Stimulated activated CD8-positive, alpha-beta memory T cell treated with anti-CD3 and anti-CD28 coated beads, Interleukin-12 subunit alpha, Interleukin-12 subunit beta, amount 100 ng/mL, for 24 hours (primary cell): Measurements from ENCODE around the gene SCAF11.

Experiments
- DNase-seq: peaks from one replicate; pipeline ENCODE4 v3.0.0-alpha.2; 2020; ENCODE audit errors: extremely low read depth

SCAF11 gene

DNA sequence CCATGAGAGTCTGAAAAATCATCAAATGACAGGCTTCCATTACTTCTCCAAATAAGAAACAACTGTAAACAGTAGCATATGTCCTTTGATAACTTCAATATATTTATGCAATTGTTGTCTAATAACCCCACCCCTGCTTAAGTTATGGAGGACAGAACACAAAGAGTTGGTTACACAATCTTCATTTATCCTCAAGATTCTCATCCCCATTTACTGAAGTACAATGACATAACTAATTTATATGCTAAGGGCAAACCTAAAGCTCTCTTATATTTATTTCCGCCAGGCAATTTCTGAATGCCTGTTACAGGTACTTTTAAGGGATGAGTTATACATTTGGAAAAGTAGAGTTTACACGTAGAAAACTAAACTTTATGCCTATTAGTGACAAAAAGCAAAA lies 12.3 kb downstream of the SCAF11 start:
- DNase-seq: no peak

DNA sequence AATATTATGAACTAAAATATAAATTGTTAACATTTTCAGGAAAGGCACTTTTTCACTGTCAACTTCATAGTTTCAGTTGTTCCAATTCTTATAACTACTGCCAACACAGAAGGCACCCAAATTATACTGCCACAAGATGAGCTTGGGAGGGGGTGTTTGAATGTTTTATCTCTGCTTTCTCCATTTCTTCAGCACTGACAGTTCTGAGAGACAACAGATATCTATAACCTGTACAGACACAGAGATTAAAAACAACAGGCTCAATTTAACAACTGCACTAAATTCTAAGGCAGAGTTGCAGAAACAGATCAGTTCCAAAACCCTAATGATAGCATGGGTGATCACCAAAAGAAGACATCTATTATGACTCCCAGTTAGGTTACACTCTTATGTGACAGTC lies 12.8 kb downstream of the SCAF11 start:
- DNase-seq: no peak

DNA sequence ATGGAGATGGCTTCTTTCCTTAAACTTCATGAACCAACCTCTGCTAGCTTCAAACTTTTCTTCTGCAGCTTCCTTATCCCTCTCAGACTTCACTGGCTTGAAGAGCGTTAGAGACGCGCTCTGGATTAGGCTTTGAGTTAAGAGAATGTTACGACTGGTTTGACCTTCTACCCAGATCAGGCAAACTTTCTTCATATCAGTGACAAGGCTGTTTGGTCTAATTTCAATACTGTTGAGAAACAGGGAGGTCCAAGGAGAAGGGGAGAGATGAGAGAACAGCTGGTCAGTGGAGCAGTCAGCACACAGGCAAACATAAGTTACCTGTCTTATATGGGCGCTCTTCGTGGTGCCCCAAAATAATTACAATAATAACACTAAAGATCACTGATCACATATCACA lies 14.9 kb downstream of the SCAF11 start:
- no peak for DNase-seq

DNA sequence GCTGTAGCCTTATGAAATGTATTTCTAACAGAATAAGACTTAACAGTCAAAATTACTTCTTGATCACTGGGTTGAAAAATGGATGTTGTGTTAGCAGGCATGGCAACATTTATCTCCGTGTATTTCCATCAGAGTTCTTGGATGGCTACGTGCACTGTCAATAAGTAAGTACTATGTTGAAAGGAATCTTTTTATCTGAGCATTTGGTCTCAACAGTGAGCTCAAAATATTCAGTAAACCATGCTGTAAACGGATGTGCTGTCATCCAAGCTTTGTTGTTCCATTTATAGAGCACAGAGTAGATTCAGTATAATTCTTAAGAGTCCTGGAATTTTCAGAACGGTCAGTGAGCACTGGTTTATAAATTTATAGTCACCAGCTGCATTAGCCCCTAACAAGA lies 15.5 kb downstream of the SCAF11 start:
- no peak for DNase-seq

DNA sequence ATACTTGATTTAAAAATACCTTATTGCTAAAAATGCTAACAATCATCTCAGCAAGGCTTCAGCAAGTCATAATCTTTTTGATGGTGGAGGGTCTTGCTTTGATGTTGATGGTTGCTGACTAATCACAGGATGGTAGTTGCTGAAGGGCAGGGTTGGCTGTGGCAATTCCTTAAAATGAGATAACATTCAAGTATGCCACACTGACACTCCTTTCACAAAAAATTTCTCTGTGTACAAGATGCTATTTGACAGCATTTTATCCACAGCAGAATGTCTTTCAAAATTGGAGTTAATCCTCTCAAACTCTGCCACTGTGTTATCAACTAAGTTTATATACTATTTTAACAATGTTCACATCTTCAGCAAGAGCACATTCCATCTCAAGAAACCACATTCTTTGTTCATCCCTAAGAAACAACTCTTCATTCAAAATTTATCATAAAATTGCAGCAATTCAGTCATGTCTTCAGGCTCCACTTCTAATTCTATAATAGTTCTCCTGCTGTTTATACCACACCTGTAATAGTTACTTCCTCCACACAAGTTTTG lies 16.1 kb downstream of the SCAF11 start:
- DNase-seq: no peak

DNA sequence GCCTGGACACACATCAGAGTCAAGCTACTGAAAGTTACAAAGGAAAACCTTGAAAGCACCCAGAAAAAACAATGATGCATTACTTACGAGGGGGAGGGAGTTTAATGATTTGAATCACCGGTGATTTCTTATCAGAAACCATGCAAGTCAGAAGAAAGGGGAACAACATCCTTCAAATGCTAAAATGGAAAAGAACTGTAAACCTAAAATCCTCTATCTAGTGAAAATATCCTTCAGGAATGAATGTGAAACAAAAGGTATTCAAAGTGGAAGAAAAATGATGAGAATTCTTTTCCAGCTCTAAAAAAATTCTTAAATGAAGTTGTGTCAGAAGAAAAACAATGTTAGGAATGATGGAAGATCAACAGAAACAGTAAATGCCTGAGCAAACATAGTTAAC lies 16.8 kb downstream of the SCAF11 start:
- DNase-seq: no peak

DNA sequence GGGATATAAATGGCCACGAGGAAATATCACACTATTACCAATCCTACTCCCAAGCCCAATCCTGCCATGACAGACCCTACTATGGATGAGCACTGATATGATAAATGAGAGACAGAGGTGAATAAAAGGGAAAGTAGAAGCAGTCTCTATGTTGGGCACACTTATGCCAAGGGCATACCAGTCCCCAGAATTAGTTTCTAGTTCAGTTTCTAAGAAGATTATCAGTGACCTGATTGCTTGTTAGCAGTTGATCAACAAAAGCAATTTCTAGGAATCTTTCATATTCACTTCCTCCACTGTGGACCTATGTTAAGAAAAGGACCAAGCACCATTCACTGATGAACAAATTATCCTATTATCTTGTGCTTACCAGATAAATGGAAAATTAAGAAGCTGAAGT lies 20.0 kb downstream of the SCAF11 start:
- no peak for DNase-seq

DNA sequence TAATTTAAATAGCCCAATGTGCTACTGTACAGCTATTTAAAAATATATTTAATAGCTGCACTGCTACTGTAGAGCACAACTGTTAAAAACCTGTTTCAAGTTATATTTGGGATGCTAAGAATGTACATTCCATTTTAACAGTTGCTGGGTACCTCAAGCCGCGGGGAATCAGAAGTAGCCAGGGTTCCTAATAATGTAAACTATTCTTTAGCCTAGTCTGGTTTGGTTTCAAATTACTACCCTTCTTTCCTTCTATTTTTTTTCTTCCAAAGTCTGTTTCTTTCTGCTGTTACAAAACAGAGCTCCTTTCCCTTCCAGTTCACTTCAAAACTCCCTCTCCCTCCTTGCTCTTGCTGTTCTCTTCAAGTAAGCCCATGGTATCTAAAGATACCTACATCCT lies 21.3 kb downstream of the SCAF11 start:
- DNase-seq: no peak

DNA sequence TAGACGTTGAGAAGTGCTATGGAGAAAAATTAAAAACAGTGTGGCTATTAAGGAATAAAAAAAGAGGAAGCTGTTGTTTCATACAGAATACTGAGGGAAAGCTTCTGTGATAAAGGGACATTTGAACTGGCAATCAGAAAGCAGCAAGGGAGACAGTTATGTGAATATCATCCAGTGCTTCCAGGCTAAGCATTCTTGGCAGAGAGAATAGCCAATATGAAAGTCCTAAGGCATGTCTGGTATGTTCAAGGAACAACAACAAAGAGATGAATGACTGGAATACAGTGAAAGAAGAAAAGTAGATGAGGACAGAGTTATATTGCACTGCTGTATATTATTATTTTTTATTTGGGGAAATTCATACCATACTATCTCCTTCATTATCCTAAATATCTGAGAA lies 23.9 kb downstream of the SCAF11 start:
- DNase-seq: no peak

DNA sequence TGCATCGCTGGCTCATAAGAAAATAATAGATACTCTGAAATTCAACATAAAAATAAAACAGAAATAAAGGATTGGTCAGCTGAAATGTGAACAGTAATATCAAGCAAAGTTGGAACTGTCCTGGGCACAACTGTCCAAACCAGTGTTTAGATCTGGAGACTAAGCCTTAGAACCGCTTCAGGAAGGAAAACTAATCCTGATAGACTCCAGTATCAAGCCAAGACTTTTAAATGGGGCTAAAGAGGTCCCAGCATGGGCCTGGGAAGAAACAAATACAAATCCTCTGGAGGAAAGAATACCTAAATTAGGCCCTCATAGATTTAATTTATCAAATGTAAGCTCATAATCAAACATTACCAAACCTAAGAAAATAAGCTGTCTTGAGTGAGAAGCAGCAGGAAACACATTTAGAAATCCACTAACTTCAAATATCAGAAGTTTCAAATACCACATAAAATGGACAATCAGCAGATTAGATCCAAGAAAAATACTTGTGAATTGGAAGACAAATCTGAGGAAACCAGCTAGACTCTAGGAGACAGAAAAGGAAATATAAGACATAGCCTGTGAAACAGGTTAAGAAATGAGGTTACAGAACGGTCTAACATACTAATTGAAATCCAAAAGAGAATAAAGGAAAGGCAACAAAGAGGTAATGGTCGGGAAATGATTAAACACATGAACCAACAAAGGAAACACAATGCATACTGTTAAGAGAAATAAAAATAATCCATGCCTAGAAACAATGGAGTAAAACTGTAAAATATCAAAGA lies 27.6 kb downstream of the SCAF11 start:
- no peak for DNase-seq

DNA sequence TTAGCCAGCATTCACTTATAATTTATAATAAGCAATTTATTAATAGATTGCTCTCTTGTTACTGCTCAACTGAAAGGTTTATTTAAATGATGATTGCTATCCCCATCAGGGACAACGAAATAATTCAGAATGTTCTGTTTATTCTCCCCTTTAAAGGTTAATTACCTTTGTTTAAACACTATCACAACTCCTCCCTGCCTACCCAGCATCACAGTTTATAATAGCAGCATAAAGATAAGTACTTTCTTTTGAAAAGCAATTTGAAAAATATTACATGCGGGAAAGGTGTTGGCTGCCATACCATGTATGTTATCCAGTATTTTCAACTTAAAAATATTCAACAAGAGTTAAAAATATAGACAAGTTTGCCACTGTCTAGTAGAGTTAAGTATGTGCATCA lies 30.6 kb downstream of the SCAF11 start:
- no peak for DNase-seq

DNA sequence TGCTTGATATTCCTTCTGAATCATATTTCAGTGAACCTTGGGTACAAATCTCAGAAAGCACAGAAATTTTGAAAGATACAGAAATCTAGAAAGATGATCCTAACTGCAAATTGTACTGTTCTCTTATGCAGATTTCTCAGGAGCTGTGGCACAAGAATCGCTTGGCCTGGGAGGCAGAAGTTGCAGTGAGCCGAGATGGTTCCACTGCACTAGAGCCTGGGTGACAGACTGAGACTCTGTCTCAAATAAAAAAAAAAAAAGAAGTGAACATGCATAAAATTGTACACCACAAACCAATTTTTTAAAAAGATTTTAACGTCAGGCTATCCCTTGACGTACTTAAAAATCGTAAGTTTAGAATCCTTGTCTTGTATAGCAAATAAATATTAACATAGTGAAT lies 31.3 kb downstream of the SCAF11 start:
- no peak for DNase-seq

DNA sequence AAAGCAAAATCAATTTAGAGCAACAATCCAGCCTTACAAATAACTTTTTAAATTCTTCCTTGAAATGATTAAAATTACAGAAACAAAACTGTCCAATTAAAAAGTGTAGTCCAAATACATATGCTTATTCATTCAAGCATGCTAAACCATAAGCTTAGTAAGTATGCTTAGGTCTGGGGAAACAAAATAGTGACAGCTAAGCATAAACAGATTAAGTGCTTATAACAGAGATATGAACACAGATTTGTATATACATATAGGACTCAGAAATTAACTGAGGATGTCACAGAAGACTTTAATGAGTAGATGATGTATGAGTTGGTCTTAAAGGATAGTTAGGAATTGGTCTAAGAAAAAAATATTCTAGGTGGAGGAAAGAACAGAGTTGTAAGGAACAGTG lies 41.8 kb downstream of the SCAF11 start:
- no peak for DNase-seq

DNA sequence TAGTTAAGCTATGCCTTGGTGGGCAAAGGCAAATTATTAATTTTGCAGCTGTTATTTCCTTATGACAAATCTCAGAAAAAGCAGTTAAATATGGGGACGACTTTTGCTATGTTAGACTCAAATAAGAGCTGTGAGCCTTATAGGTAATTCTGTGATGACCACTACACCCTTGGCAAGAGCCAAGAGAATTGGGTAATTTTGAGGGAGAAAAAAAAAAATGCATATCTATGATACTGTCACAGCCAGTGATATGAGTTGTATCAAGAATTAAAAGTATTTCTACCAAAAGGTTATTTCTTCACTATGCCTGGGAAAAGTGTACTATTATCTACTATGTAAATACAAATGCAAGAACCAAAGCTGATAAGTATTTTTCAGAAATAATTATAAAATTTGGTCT lies 43.9 kb downstream of the SCAF11 start:
- DNase-seq: no peak

DNA sequence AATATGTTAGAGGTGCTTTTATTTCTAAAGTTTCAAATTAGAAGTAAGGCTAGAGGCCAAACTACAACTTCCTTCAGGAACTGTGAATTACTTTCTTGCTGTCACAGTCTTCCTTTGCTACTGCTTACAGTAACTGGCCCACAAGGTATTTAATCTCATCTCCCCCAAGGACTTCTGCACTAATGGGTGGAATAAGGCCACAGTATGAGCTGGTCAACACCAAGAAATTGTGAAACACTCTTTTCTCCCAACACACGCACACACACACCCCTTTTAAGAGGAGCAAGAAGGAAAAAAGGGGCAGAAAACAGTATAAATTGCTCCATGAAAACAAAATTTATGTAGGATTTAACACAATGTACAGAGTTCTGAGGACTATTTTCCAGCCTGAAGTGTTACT lies 45.6 kb downstream of the SCAF11 start:
- no peak for DNase-seq

DNA sequence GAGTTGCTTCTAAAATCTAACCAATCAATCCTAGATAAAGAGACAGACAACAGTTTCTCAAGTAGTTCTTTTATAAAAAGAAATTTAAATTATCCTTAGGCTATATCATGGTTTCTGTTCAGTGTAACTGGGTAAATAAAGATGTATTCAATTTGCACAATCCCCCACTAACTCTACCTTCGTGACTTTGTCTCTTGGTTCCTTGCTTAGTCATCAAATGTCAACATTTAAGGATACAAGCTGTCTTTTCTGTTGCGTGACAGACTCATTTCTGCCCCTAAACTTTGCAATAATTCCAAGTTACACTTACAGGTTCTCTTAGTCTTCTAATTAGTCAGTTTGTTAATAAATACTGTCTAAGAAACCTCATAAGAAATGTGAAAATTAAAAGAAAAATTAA lies 50.6 kb downstream of the SCAF11 start:
- no peak for DNase-seq

DNA sequence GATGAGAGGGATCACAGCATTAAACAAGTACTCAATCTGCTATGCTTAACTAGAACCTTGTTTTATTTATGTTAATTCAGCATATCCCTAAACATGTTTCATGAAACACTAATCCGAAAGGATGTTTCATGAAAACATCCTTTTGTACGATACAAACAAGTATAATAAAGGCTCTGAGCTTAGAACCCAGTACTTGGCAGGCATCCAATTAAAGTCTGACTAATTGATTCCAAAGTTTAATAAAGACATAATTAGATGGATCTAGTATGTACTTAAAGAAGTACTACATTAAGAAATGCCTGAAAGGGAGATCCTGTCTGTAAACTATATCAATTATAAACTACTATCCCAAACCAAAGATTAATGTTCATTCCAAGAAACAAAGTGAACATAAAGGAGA lies 51.8 kb downstream of the SCAF11 start:
- DNase-seq: no peak

DNA sequence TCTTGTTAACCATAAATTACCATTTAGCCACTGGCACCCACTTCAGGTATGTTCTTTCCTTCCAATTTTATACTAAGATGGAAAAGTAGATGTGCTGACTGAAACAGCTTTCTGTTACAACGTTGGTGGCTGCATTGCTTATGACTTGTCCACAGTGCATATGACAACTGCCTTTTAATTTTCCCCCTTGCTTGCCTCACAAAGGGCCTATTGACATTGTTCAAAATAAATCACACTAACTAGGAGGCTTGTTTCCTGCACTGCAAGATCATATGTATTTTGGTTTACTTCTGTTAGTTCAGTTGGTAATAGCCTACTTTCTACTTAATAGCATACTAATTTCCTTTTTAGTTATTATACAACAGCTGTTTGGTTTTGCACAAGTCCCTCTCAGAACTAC lies 55.4 kb downstream of the SCAF11 start:
- DNase-seq: no peak

DNA sequence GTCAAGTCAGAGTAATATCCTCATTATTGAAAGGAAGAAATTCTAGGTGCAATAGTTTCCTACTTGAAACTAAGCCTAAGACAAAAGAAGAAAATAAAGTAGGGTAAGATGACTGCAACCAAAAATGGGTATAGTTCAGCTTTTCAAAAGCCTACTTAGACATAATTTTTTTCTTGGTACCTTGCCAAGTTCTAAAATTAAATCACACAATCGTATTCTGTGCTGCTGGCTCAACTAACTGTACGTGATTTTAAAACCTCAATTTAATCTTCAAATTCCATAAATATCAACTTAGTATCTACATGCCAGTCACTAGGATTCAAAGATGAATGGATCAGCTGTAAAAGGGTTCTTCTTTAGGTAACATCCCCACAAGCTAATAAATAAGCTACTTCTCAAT lies 56.9 kb downstream of the SCAF11 start:
- DNase-seq: no peak

DNA sequence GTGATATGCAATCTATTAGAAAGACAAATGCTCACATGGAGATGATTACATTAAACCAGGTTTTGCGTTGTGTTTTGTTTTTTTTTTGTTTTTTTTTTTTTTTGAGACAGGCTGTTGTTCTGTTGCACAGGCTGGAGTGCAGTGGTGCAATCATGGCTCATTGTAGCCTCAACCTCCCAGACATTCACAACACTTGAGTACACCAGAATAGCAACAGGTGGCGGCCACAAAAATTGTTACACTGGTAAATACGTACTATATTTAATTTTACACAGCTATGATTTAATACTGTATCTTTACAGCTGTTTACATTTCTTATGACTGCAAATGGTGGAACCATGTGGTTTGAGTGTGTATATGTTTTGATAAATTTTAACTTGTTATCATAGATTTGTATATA lies 60.0 kb downstream of the SCAF11 start:
- no peak for DNase-seq

DNA sequence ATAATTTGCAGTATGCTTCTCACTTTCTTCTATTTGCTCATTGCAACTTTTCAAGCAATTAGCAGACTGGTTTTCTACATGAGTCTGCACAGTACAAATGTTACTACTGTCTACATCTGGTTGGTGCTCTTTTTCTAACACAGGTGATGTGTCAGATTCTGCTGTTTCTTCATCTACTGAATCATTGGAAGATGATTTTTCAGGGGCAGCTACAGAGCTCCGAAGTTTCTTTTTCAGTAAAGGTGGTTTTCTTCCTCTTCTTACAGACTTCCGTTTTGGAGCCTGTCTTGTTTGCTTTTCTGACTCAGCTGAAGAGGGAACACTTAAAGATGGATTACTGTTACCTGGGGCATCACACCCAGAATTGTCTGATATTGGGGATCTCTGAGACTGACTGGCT lies 62.1 kb downstream of the SCAF11 start:
- DNase-seq: no peak

DNA sequence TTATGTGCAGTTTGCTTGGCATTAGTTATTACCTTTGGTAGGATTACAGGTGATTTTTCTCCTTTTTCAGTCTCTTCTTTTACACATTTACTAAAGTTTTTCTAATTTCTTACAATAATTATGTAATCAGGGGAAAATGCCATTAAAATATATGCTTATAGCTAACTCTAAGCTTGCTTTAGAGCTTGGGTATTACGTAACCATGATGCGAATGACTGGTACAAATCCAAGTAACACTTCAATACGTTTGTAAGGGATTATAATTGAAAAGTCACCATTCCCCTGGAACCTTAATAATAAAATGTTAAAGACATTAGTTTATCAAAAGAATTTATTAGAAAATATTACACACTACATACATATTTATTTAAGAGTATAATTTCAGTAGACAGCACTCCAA lies 71.6 kb downstream of the SCAF11 start:
- no peak for DNase-seq

DNA sequence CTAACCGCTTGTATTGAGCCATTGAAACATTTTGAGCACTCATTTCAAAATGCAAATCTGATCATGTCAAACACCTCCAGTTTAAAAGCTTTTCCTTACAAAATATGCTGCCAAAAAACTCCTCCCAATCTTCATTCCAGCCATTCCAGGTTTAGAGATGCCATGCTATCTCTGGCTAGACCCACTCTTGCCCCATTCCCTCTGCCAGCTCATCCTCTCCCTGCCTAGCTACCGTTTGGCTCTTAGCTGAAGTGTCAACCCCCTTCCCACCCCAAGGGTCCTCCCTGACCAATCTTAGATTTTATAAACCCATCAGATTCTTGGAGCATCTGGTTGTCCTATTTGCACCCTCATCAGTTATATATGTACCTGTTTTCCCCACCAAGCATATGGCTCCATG lies 75.0 kb downstream of the SCAF11 start:
- no peak for DNase-seq

DNA sequence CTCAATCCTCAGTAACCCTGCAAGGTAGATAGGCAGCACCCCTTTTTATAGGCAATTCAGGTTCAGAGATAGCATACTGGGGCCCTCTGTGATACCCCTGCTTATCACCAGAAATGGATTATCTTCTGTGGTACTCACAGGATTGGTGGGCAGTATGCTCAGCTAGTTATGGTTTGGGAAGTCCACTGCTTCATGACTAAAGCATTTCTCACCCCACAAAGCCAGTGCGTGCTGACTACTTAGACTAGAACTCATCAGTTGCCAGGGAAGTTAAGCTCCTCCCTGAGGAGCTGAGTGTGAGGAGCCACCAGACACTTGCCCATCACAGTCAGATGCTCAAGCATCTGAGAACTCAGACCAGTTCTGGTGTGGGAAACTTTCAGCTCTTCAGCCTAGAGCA lies 76.3 kb downstream of the SCAF11 start:
- DNase-seq: no peak
